Brain pericyte (primary cell): Measurements from ENCODE around the gene ZNF692.
"Not testable (repeated sequence)": the region's sequence is repeated elsewhere in the genome, so short reads cannot be mapped to it uniquely, and the experiment has no call there.

Source experiments
- DNase-seq: peaks from one replicate; pipeline ENCODE4 v3.0.0-alpha.2; 2012; ENCODE audit warnings: low read depth, low spot score

Gene ZNF692, protein sequence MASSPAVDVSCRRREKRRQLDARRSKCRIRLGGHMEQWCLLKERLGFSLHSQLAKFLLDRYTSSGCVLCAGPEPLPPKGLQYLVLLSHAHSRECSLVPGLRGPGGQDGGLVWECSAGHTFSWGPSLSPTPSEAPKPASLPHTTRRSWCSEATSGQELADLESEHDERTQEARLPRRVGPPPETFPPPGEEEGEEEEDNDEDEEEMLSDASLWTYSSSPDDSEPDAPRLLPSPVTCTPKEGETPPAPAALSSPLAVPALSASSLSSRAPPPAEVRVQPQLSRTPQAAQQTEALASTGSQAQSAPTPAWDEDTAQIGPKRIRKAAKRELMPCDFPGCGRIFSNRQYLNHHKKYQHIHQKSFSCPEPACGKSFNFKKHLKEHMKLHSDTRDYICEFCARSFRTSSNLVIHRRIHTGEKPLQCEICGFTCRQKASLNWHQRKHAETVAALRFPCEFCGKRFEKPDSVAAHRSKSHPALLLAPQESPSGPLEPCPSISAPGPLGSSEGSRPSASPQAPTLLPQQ

DNA sequence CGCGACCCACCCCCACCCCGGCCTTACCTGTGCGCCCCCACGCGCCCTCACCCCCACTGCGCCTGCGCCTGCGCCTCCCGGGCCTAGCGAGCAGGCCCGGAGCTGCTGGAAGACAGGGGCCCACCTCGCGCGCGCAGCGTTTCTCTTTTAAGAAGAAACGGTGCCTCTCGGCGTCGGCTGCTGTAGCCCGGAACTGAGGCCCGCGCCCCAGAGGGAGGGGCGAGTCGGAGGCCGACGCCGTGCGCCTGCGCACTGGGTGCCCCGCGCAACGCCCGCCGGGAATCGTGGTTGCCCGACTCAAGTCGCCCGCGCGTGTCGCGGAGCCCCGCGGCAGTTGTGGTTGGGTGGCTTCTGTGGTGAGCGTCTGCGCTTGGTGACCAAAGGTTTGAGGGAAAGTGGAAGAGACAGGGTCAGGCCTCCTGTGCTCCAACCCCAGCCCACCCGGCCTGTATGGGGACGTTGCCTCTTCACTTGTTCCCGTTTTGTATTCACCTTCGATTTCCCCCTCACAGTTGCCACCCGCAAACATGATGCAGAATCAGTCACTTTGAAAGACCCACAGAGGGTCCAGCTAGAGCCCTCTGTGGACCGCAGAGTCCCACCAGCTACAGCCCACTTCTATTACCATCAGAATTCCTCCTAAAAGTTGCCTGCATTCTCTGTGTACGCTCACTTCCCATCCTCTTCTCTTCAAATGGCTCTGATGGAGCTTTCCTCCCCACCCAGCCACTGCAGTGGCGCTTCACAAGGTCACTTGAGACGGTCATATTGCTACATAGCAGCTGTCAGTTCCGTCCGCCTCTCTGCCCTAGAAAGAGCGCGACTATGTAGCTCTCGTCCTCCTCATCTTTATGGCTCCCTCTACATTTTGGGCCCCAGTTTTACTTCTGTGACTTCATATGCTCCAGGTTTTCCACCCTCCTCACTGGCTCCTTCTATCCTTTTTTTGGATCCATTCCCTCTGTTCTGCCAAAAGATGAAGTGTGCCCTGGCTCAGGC lies at the start of gene ZNF692:
Gene ZNF692, minus strand, starts transcription at position 195 of the 999 bp plus-strand sequence. CDS start 776 bp downstream, outside the sequence.
- DNase-seq = peak; percentile 75

DNA sequence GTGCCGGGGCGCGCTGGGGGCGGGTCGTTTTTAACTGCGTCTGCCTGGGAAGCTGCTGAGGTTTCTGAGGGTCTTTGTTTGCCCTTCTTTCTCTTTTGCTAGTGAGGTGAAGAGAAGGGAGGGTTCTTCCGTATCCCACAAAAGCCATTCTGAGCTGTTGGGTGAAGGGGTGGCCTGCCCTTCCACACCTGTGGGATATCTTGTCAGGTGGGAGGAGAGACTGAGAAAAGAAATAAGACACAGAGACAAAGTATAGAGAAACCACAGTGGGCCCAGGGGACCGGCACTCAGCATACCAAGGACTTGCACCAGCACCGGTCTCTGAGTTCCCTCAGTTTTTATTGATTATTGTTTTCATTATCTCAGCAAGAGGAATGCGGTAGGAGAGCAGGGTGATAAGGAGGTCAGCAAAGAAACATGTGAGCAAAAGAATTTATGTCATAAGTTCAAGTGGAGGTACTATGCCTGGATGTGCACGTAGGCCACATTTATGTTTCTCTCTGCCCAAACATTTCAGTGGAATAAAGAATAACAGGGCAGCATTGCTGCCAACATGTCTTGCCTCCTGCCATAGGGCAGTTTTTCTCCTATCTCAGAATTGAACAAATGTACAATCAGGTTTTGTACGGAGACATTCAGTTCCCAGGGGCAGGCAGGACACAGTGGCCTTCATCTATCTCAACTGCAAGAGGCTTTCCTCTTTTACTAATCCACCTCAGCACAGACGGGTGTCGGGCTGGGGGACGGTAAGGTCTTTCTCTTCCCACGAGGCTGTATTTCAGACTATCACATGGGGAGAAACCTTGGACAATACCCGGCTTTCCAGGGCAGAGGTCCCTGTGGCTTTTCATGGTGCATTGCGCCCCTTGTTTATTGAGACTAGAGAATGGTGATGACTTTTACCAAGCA lies 48.1 kb upstream of the ZNF692 start:
- DNase-seq = no peak

GRCh38 chr1:248906009-248906752 lies 47.3 kb upstream of the ZNF692 start, which contains the start of gene PGBD2:
Gene PGBD2 (plus strand): TSS chr1:248906235. CDS start chr1:248913863, 7,628 bp downstream.
- DNase-seq = peak; percentile 72

- DNase-seq = no peak
Observed at GRCh38 chr1:248905662-248906008, 46.8 kb upstream of the ZNF692 start.

GRCh38 chr1:248904437-248905216 lies 45.7 kb upstream of the ZNF692 start:
- DNase-seq = no peak

DNA sequence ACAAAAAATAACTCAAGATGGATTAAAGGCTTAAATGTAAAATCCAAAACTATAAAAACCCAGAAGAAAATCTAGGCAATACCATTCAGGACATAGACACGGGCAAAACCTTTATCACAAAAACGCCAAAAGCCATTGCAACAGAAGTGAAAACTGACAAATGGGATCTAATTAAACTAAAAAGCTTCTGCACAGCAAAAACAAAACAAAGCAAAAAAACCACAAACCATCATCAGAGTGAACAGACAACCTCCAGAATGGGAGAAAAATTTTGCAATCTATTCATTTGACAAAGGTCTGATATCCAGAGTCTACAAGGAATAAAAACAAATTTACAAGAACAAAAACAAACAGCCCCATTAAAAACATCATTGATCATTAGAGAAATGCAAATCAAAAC lies 42.7 kb upstream of the ZNF692 start:
- no peak for DNase-seq

GRCh38 chr1:248900637-248901036 lies 41.8 kb upstream of the ZNF692 start:
- no peak for DNase-seq

DNA sequence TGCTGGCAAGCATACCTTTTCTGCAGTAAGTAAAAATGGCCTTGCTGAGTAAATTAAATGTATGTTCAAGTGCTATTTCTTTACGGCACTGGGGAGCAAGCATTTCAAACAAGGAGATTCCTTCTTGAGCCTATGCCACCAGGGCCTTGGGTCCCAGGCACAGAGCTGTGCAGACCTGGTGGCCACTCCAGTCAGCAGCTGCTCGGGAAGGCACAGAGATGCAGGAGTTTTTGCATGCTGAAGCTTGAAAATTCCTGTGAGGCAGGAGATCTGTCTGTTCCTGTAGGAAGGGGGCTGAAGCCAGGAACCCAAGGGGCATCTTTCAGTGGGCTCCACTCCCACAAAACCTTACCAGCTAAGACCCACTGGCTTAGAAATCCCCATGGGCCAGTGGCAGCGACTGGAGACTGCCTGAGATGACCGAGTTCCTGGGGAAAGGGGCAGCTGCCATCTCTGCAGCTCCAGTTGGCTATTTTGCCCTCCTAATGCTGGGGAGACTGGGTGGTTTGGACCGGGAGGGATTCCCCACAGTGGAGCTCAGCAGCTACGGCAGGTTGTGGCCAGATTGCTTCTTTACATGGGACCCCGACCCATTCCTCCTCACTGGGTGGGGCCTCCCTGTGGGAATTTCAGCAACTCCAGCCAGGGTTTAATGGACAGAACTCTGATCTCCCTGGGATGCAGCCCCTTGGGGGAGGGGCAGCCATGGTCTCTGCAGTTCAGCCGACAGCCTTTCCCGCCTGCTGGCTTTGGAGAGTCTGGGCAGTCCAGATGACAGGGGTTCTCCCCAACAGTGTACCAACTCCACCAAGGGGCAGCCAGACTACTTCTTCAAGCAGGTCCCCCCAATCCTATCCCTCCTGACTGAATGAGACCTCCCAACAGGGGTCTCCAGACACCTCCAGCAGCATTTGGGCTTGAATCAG lies 38.8 kb upstream of the ZNF692 start:
- no peak for DNase-seq

- DNase-seq = no peak
Observed at GRCh38 chr1:248894837-248895236, 36.0 kb upstream of the ZNF692 start.

GRCh38 chr1:248892590-248892989 lies 33.7 kb upstream of the ZNF692 start:
- DNase-seq = no peak

DNA sequence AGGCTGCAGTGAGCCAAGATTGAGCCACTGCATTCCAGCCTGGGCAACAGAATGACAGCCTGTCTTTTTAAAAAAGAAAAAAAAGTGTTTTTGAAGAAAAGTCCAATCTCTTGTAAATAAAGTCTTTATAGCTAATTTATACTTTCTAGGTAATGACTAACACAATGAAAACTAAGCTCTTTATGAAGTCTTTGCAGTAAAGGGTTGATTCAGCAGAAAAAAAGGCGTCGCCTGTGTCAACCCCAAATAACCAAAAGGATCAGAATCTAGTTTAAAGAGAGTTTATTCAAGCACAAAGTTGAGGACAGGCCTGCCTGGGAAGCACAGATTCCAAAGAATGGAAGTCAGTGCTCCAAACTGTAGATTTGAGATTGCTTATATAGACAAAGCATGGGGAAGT lies 32.9 kb upstream of the ZNF692 start:
- no peak for DNase-seq

GRCh38 chr1:248890549-248891498 lies 31.9 kb upstream of the ZNF692 start:
- DNase-seq = no peak

DNA sequence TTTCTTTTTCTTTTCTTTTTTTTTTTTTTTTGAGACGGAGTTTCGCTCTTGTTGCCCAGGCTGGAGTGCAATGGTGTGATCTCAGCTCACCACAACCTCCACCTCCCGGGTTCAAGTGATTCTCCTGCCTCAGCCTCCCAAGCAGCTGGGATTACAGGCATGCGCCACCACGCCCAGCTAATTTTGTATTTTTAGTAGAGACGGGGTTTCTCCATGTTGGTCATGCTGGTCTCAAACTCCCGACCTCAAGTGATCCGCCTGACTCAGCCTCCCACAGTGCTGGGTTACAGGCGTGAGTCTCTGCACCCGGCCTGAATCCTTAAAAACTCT lies 31.0 kb upstream of the ZNF692 start:
- not testable (repeated sequence) for DNase-seq

DNA sequence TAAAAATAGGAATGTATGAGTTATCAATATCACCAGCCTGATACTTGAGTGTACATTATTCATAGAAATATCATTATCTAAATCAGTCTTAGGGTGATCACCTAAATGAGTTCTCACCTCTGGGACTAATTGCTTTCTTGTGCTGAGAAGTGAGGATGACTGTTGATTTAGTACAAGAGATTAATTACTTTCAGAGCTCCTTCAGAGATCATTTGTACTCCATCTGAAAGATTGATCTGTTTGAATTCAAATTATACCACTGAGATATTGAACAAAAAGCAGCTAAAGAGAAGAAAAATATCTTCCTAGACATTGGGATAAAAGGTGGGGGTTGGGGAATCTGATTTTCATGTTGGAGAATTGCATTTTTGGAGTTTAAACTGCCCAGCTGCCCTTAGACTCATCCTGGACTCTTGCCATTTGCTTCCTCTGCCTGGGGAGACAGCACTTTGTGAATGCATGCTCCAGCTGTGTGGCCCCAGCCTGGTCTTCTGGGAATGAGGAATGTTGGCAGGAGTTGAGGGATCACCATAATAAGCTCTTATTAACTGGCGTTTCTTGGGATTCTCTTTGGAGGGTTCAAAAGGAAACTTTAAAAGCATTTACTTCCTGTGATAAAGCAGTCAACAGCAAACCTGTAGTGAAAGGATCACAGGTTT lies 27.5 kb upstream of the ZNF692 start:
- no peak for DNase-seq

DNA sequence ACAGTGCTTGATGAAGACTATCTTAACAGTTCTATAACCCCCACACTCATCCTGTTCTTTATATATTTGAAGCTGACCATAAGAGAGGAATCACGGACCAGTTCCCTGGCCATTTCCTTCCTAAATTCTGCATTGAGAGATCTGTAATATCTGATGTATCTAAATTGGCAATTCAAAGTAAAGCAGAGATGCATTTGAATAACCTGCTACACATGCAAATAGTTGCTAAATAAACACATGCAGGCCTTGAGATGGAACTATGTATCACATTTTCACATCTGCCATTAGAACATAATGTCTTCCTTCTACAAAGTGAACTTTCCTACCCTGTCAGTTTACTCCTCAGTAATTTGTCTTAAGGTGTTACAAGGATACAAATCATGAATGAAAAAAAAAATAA lies 26.8 kb upstream of the ZNF692 start:
- no peak for DNase-seq

- DNase-seq = no peak
Observed at GRCh38 chr1:248884632-248885295, 25.9 kb upstream of the ZNF692 start.
